K562 (cell line): ENCODE data around the gene MAD2L1BP. TPM values are rescaled to one million over a fixed set of nuclear protein-coding genes. Genes with fewer than 3 reads are reported as not detected.

Experiments
- BCL6 ChIP-seq: fragments of 250-450 bp; sonication (Bioruptor Pico); IDR thresholded peaks from 2 replicates; pipeline ENCODE4 v1.4.0; 2020
- DLX4 ChIP-seq: fragments of 250-450 bp; sonication (Bioruptor Pico); IDR thresholded peaks from 2 replicates; pipeline ENCODE4 v1.6.1; 2021; ENCODE audit warnings: mild to moderate bottlenecking
- ELF2 ChIP-seq: fragments of 250-450 bp; sonication (Bioruptor Pico); IDR thresholded peaks from 2 replicates; pipeline ENCODE4 v1.5.0; 2021; ENCODE audit warnings: mild to moderate bottlenecking
- HNRNPL ChIP-seq: fragments of 200-400 bp; formaldehyde crosslinking; IDR thresholded peaks from 2 replicates; pipeline ENCODE4 v1.6.1; 2017; ENCODE audit warnings: low read depth, mild to moderate bottlenecking, low read length
- JUN ChIP-seq, 2 experiments: sonication (generic) in 1 of 2; formaldehyde crosslinking in 1 of 2; IDR thresholded peaks; 2 replicates each; pipeline versions ENCODE4 v1.6.1 to v1.8.0; 2012 to 2022; ENCODE audit warnings: borderline replicate concordance in 2 of 2, mild to moderate bottlenecking in 2 of 2, improper control_type of control experiment in 1 of 2, low read depth in 1 of 2, low read length in 1 of 2, missing genetic modification reagents in 1 of 2
- MAFG ChIP-seq: fragments of 450-650 bp; conservative IDR thresholded peaks from 2 replicates; pipeline ENCODE4 v1.6.1; 2016; ENCODE audit warnings: missing genetic modification characterization, missing compliant biosample characterization
- MYNN ChIP-seq, 2 experiments: sonication (generic); formaldehyde crosslinking in 1 of 2; IDR thresholded peaks; 2 replicates each; pipeline versions ENCODE4 v1.5.0 to v1.6.1; 2016 to 2020; ENCODE audit warnings: antibody characterized with exemption in 1 of 2, missing genetic modification reagents in 1 of 2
- NUFIP1 ChIP-seq: fragments of 450-650 bp; IDR thresholded peaks from 2 replicates; pipeline ENCODE4 v1.6.1; 2018; ENCODE audit not compliant: partially characterized antibody
- PHB2 ChIP-seq: fragments of 450-650 bp; IDR thresholded peaks from 2 replicates; pipeline ENCODE4 v1.6.1; 2017; ENCODE audit warnings: low read depth
- POLR3G ChIP-seq: IDR thresholded peaks from 2 replicates; pipeline ENCODE4 v1.6.1; 2011; ENCODE audit not compliant: insufficient read length, insufficient replicate concordance; ENCODE audit errors: extremely low read depth
- PRMT5 ChIP-seq: sonication (generic); formaldehyde crosslinking; IDR thresholded peaks from 2 replicates; pipeline ENCODE4 v1.5.0; 2020; ENCODE audit warnings: missing genetic modification reagents
- RUNX1 ChIP-seq: sonication (generic); IDR thresholded peaks from 2 replicates; pipeline ENCODE4 v1.6.1; 2016; ENCODE audit warnings: antibody characterized with exemption, low read depth
- SMC3 ChIP-seq: conservative IDR thresholded peaks from 2 replicates; pipeline ENCODE4 v1.6.1; 2011; ENCODE audit warnings: low read depth, low read length, improper control_type of control experiment; ENCODE audit not compliant: insufficient read depth
- VEZF1 ChIP-seq: fragments of 200-800 bp; sonication (Bioruptor generic); IDR thresholded peaks from 2 replicates; pipeline ENCODE4 v1.6.1; 2017; ENCODE audit warnings: missing genetic modification characterization, missing compliant biosample characterization
- ZBTB5 ChIP-seq: fragments of 450-650 bp; IDR thresholded peaks from 2 replicates; pipeline ENCODE4 v1.6.1; 2017; ENCODE audit warnings: antibody characterized with exemption
- ZMIZ1 ChIP-seq, 2 experiments: fragments of 150-350 bp in 1 of 2; IDR thresholded peaks; 2 replicates each; pipeline ENCODE4 v1.6.1; 2012 to 2016; ENCODE audit warnings: low read depth in 2 of 2, low read length in 2 of 2, mild to moderate bottlenecking in 1 of 2, moderate library complexity in 1 of 2
- ZNF134 ChIP-seq: fragments of 250-450 bp; sonication (Bioruptor Pico); conservative IDR thresholded peaks from 2 replicates; pipeline ENCODE4 v1.4.0; 2020
- ZNF561 ChIP-seq: fragments of 450-650 bp; formaldehyde crosslinking; conservative IDR thresholded peaks from 2 replicates; pipeline ENCODE4 v1.4.0; 2020; ENCODE audit warnings: mild to moderate bottlenecking, moderate library complexity
- ZNF764 ChIP-seq: fragments of 250-450 bp; sonication (Bioruptor Pico); IDR thresholded peaks from 2 replicates; pipeline ENCODE4 v1.4.0; 2020; ENCODE audit warnings: low read depth, mild to moderate bottlenecking, moderate library complexity
- polyA plus RNA-seq, 8 experiments: library from polyadenylated mRNA; depleted of rRNA in 4 of 8; stranded (reverse) in 5 of 8; unstranded in 3 of 8; fragments of >200 nt; fragmentation: Nextera tagmentation in 2 of 8; fragmentation: Illumina TruSeq in 1 of 8; extraction: Ambion mirVana in 2 of 8; extraction: Trizol in 1 of 8; gene quantifications; 2 replicates each; pipeline versions ENCODE4 v1.2.1 to v1.2.3, GENCODE V29; 2011 to 2014; ENCODE audit warnings: inconsistent platforms in 1 of 8, missing spikeins in 1 of 8
- total RNA-seq, 7 experiments: library from RNA; depleted of rRNA in 6 of 7; stranded (reverse); fragments of >200 nt in 6 of 7; fragmentation: Illumina TruSeq in 2 of 7; extraction: Trizol in 2 of 7; gene quantifications; 2 replicates each; pipeline versions ENCODE4 v1.2.1 to v1.2.3, GENCODE V29; 2011 to 2021; ENCODE audit warnings: low replicate concordance in 1 of 7

Gene MAD2L1BP
- total and polyA plus RNA-seq, 9 of the 15 experiments (the other 6 are each of a cell fraction or from before 2014, with no cell fraction given), result 69.7 to 321 (median 111) TPM

- TF ChIP-seq BCL6, result peak; percentile 68
- TF ChIP-seq MAFG, result peak; percentile 56
- peak; percentile 100 for TF ChIP-seq JUN (IDR thresholded peaks at IDR 0.05; ENCODE audit: borderline replicate concordance, low read depth, low read length)
- peak; percentile 100 for TF ChIP-seq JUN (CRISPR knock-in tag; IDR thresholded peaks at IDR 0.05; ENCODE audit: borderline replicate concordance)
- no peak for TF ChIP-seq POLR3G
- TF ChIP-seq DLX4, result no peak
- peak; percentile 53; the same call in 1 of the 2 replicates for TF ChIP-seq MYNN (IDR thresholded peaks at IDR 0.05)
- no peak for TF ChIP-seq MYNN (CRISPR knock-in tag; IDR thresholded peaks at IDR 0.05)
- no peak for TF ChIP-seq SMC3
- peak; percentile 76 for TF ChIP-seq ELF2 (CRISPR knock-in tag)
- no peak; the same call in 1 of the 2 replicates for TF ChIP-seq ZBTB5
- TF ChIP-seq NUFIP1, result no peak
- no peak for TF ChIP-seq PRMT5 (CRISPR knock-in tag)
- TF ChIP-seq ZNF764, result peak; percentile 35; the same call in 1 of the 2 replicates
- TF ChIP-seq HNRNPL, result no peak
- TF ChIP-seq PHB2, result peak; percentile 40; the same call in 1 of the 2 replicates
- TF ChIP-seq ZNF134, result no peak; the same call in 1 of the 2 replicates
- 0 out of 2 replicates have a peak, but pooled peaks have one; percentile 16 for TF ChIP-seq ZNF561 (CRISPR knock-in tag)
- peak; percentile 70; the same call in 1 of the 2 replicates for TF ChIP-seq VEZF1 (CRISPR knock-in tag)
- no peak for TF ChIP-seq RUNX1
- TF ChIP-seq ZMIZ1 (IDR thresholded peaks at IDR 0.05; ENCODE audit: low read depth in 2 of 2, low read length in 2 of 2), result no peak
Measured at GRCh38 chr6:43627008-43627825, 8.4 kb upstream of the MAD2L1BP start (continued).
